Ishikawa (cell line): ENCODE measurements around the gene POLDIP2.

Experiments
- CEBPB ChIP-seq: IDR thresholded peaks from 2 replicates; pipeline ENCODE4 v1.6.1; 2012
- CREB1 ChIP-seq: IDR thresholded peaks from 2 replicates; pipeline ENCODE4 v1.6.1; 2012; ENCODE audit warnings: low read depth
- EGR1 ChIP-seq: IDR thresholded peaks from 2 replicates; pipeline ENCODE4 v1.6.1; 2012
- EP300 ChIP-seq: IDR thresholded peaks from 2 replicates; pipeline ENCODE4 v1.6.1; 2012; ENCODE audit warnings: borderline replicate concordance
- FOXM1 ChIP-seq: IDR thresholded peaks from 2 replicates; pipeline ENCODE4 v1.6.1; 2012; ENCODE audit warnings: low read depth, borderline replicate concordance
- MAX ChIP-seq: IDR thresholded peaks from 2 replicates; pipeline ENCODE4 v1.6.1; 2012
- NFIC ChIP-seq: IDR thresholded peaks from 2 replicates; pipeline ENCODE4 v1.6.1; 2012
- RAD21 ChIP-seq: IDR thresholded peaks from 2 replicates; pipeline ENCODE4 v1.6.1; 2012; ENCODE audit warnings: low read depth
- TAF1 ChIP-seq: IDR thresholded peaks from 2 replicates; pipeline ENCODE4 v1.6.1; 2012; ENCODE audit warnings: low read depth, mild to moderate bottlenecking
- TCF12 ChIP-seq: IDR thresholded peaks from 2 replicates; pipeline ENCODE4 v1.6.1; 2012; ENCODE audit warnings: low read depth
- TEAD4 ChIP-seq: IDR thresholded peaks from 2 replicates; pipeline ENCODE4 v1.6.1; 2012
- USF1 ChIP-seq: IDR thresholded peaks from 2 replicates; pipeline ENCODE4 v1.6.1; 2012
- YY1 ChIP-seq: IDR thresholded peaks from 2 replicates; pipeline ENCODE4 v1.6.1; 2012; ENCODE audit warnings: low read depth
- ZBTB7A ChIP-seq: IDR thresholded peaks from 2 replicates; pipeline ENCODE4 v1.6.1; 2012; ENCODE audit warnings: low read depth
- TF ChIP-seq, protein P1 (sequence below): IDR thresholded peaks from 2 replicates; pipeline ENCODE4 v1.6.1; 2012; ENCODE audit warnings: low read depth, mild to moderate bottlenecking

POLDIP2 gene

GRCh38 chr17:28402224-28402630 lies 44.9 kb upstream of the POLDIP2 start:
- TF ChIP-seq EGR1 (no peak), TAF1 (no peak), TEAD4 (no peak), ZBTB7A (no peak), CREB1 (no peak), TCF12 (no peak), YY1 (no peak), EP300 (no peak), USF1 (no peak), RAD21 (no peak), FOXM1 (no peak), CEBPB (no peak), NFIC (no peak), MAX (no peak)
- TF ChIP-seq, protein P1, sequence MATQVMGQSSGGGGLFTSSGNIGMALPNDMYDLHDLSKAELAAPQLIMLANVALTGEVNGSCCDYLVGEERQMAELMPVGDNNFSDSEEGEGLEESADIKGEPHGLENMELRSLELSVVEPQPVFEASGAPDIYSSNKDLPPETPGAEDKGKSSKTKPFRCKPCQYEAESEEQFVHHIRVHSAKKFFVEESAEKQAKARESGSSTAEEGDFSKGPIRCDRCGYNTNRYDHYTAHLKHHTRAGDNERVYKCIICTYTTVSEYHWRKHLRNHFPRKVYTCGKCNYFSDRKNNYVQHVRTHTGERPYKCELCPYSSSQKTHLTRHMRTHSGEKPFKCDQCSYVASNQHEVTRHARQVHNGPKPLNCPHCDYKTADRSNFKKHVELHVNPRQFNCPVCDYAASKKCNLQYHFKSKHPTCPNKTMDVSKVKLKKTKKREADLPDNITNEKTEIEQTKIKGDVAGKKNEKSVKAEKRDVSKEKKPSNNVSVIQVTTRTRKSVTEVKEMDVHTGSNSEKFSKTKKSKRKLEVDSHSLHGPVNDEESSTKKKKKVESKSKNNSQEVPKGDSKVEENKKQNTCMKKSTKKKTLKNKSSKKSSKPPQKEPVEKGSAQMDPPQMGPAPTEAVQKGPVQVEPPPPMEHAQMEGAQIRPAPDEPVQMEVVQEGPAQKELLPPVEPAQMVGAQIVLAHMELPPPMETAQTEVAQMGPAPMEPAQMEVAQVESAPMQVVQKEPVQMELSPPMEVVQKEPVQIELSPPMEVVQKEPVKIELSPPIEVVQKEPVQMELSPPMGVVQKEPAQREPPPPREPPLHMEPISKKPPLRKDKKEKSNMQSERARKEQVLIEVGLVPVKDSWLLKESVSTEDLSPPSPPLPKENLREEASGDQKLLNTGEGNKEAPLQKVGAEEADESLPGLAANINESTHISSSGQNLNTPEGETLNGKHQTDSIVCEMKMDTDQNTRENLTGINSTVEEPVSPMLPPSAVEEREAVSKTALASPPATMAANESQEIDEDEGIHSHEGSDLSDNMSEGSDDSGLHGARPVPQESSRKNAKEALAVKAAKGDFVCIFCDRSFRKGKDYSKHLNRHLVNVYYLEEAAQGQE = no peak

DNA sequence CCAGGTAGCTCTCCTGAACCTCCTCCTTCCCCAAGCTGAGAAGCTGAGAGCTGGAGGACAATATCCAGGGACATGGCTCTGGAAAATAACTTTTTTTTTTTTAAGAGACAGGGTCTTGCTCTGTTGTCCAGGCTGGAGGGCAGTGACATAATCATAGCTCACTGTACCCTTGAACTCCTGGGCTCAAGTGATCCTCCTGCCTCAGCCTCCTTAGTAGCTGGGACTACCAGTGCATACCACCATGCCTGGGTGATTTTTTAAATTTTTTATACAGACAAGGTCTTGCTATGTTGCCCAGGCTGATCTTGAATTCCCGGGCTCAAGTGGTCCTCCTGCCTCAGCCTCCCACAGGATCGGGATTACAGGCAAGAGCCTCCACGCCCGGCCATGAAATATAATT lies 42.5 kb upstream of the POLDIP2 start:
- TF ChIP-seq YY1 = no peak
- TF ChIP-seq CREB1 = no peak
- TF ChIP-seq TCF12 = no peak
- TF ChIP-seq TAF1 = no peak
- TF ChIP-seq EP300 = no peak
- TF ChIP-seq MAX = no peak
- TF ChIP-seq RAD21 = no peak
- TF ChIP-seq, protein P1 = no peak

GRCh38 chr17:28398280-28398981 lies 41.1 kb upstream of the POLDIP2 start:
- TF ChIP-seq CEBPB (no peak), YY1 (no peak), EP300 (no peak), FOXM1 (no peak), EGR1 (no peak), USF1 (no peak), ZBTB7A (no peak)
- TF ChIP-seq, protein P1 = no peak

DNA sequence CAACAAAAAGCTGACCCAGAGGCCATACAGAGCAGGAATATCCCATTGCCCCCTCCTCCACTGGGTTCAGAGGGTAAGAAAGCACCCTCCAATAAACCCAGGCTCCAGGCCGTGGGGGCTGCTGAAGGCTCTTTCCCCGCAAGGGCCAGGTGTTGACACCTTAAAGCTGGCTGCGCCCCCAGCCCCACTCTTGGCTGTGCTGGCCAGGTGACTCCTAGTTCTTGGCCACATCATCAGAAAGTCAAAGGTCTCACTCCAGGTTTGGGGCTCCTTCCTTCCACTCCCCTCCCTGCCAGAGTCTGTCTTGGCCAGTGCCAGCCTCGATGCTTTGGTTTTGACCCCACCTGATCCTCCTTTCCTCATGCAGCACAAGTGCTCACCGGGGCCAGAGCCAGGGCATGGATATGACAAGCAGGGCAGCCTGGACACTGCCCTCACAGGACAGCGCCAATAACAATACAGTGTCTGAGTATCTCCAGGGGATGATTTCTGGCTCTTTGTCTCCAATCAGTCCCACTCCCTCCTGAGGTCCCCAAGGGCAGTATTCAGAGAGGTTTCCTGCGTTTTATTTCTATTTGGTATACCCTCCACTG lies 40.5 kb upstream of the POLDIP2 start:
- TF ChIP-seq MAX (no peak), USF1 (no peak), EGR1 (no peak), CREB1 (no peak), YY1 (no peak), EP300 (no peak), ZBTB7A (no peak), NFIC (no peak), CEBPB (no peak), TAF1 (no peak), FOXM1 (no peak), RAD21 (no peak), TEAD4 (no peak), TCF12 (no peak)
- TF ChIP-seq, protein P1 = no peak
